Stimulated activated CD4-positive, alpha-beta T cell treated with anti-CD3 and anti-CD28 coated beads, Interleukin-1b, Interleukin-23, amount 100 ng/mL, for 48 hours (primary cell): ENCODE measurements around the gene USP49.

Experiments used
- DNase-seq: peaks from one replicate; pipeline ENCODE4 v3.0.0-alpha.2; 2020

USP49 gene

DNA sequence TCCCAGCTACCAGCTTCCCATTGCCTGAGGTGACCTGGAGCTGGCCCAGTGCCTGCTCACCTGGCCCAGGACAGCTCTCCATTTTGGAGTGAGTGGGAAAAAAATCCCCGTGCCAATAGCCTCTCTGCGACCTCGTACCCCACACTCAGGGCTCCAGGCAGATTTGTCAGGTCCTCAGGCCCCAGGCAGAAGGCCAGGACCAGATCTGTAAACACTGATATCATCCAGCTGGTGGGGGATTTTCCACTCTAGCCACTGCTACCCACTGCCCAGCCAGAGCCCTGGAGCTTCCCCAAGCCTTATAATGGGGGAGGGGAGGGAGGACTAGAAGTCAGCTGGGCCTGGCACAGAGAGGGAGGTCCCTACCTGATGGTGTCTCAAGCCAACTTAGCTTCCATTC is 146.6 kb downstream of the USP49 start:
- no peak for DNase-seq

GRCh38 chr6:41748102-41748477 is 147.1 kb downstream of the USP49 start:
- no peak for DNase-seq

GRCh38 chr6:41747256-41748101 is 147.7 kb downstream of the USP49 start, which contains the start of gene PGC:
Gene PGC, minus strand, starts transcription at chr6:41747397. Its CDS starts 63 bp downstream, at chr6:41747334.
- no peak for DNase-seq

GRCh38 chr6:41746107-41746506 is 149.1 kb downstream of the USP49 start:
- no peak for DNase-seq

DNA sequence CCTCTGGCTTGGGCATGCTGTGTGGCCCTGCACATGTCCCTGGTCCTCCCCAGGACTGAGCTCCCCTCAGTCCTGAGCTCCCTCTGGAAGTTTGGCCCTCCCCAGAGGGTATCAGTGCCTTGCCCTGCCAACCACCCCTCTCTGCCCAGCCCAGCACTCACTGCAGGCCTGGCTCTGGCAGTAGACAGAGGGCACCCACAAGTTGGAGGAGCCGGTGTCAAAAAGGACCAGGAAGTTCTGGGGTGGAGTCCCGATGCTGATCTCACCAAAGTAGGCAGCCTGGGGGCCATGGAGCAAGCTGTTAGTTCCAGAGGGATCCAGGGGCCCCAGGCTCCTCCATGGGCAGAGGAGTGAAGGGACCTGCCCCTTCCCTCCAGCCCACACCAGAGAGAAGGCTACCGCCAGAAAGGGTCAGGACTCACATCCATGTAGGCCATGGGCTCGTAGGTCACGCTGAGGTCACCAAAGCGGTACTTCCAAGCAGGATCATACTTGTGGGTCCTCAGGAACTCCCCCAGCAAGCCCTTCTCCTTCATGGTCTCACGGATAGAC is 150.9 kb downstream of the USP49 start:
- DNase-seq, result no peak

- DNase-seq, result no peak
Measured at GRCh38 chr6:41743406-41744235, 151.6 kb downstream of the USP49 start.

GRCh38 chr6:41741625-41742490 is 153.3 kb downstream of the USP49 start:
- DNase-seq, result no peak

DNA sequence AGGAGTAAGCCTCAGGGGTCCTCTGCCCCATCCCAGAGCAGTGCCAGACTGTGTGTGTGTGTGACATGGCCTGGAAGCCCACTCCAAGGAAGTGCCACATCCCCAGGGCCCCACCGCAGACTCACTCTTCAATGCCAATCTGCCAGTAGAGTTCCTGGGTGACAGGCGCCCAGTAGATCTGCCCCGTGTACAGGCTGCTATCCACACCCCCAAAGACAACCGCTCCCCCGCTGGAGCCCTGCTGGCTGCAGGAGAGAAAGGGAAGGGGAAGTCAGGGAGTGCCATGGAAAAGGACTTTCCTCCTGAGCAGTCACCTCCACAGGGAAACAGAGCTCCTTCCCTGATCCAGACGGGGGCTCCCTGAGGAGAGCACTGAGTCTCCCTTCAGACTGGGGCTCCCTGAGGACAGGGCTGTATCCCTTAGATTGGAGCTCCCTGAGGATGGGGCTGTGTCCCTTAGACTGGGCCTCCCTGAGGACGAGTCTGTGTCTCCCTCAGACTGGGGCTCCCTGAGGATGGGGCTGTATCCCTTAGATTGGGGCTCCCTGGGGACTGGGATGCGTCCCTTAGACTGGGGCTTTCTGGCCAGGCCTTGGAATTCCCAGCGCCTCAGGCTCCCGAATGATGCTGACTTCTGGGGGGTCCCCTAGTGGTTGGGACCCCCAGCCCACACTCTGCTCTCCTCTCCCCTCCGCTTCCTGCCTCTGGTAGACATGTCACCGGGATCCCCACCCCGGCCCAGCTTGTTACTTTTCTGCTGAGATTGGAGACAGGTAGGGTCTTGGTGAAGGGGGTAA is 154.6 kb downstream of the USP49 start:
- no peak for DNase-seq
